Endodermal cell (in vitro differentiated cells): Measurements from ENCODE around the gene ZBTB40. TPM values are rescaled to one million over a fixed set of nuclear protein-coding genes. Genes with fewer than 3 reads are reported as not detected.

Experiments
- DNase-seq: peaks from one replicate; pipeline ENCODE4 v3.0.0-alpha.2; 2017
- H3K27ac ChIP-seq: 2 replicates; pipeline ENCODE4 v1.5.1; 2013; ENCODE audit warnings: mild to moderate bottlenecking, low read depth, low read length, moderate library complexity
- H3K27me3 ChIP-seq: 2 replicates; pipeline ENCODE4 v1.6.1; 2013; ENCODE audit warnings: mild to moderate bottlenecking, low read length, moderate library complexity; ENCODE audit not compliant: insufficient read depth, control insufficient read depth, poor library complexity, severe bottlenecking
- H3K36me3 ChIP-seq: 2 replicates; pipeline ENCODE4 v1.7.0; 2013; ENCODE audit warnings: mild to moderate bottlenecking, low read length, moderate library complexity; ENCODE audit not compliant: control insufficient read depth, insufficient read depth
- H3K4me1 ChIP-seq: one replicate; pipeline ENCODE4 v1.7.0; 2013; ENCODE audit warnings: low read length; ENCODE audit not compliant: control insufficient read depth, insufficient read depth
- H3K4me3 ChIP-seq: 2 replicates; pipeline ENCODE4 v1.5.1; 2013; ENCODE audit warnings: mild to moderate bottlenecking, low read length, moderate library complexity
- H3K9ac ChIP-seq: 2 replicates; pipeline ENCODE4 v1.6.1; 2013; ENCODE audit warnings: mild to moderate bottlenecking, low read length, moderate library complexity; ENCODE audit not compliant: poor library complexity, severe bottlenecking; ENCODE audit errors: extremely low read depth
- H3K9me3 ChIP-seq: 2 replicates; pipeline ENCODE4 v1.6.1; 2013; ENCODE audit warnings: mild to moderate bottlenecking, low read length, moderate library complexity; ENCODE audit not compliant: control insufficient read depth
- H3K27ac Mint-ChIP-seq: 2 replicates; pipeline ENCODE4 v1.8.0; 2020; ENCODE audit warnings: mixed read lengths
- H3K27me3 Mint-ChIP-seq: 2 replicates; pipeline ENCODE4 v1.8.0; 2021; ENCODE audit warnings: mild to moderate bottlenecking, mixed read lengths; ENCODE audit not compliant: insufficient read depth
- H3K36me3 Mint-ChIP-seq: 2 replicates; pipeline ENCODE4 v1.8.0; 2020; ENCODE audit warnings: low read depth, mixed read lengths
- H3K4me1 Mint-ChIP-seq: 2 replicates; pipeline ENCODE4 v1.8.0; 2020; ENCODE audit warnings: mixed read lengths
- H3K4me3 Mint-ChIP-seq: 2 replicates; pipeline ENCODE4 v1.8.0; 2020; ENCODE audit warnings: mild to moderate bottlenecking, moderate library complexity, mixed read lengths
- H3K9me3 Mint-ChIP-seq: 2 replicates; pipeline ENCODE4 v1.8.0; 2020; ENCODE audit warnings: mild to moderate bottlenecking, mixed read lengths
- WGBS, 2 experiments: methylation state at CpG; one replicate each; pipeline versions ENCODE4 v1.1.5 to v1.1.7; 2013; ENCODE audit warnings: missing lambda C conversion rate in 2 of 2, mixed read lengths in 1 of 2; ENCODE audit not compliant: insufficient coverage in 1 of 2, insufficient read length in 1 of 2; 5-methylcytosine and 5-hydroxymethylcytosine counted together
- long read RNA-seq, 4 experiments: library from polyadenylated mRNA in 2 of 4; library from RNA in 1 of 4; library from capped mRNA in 1 of 4; stranded (forward) in 3 of 4; unstranded in 1 of 4; transcript quantifications; one replicate each; pipeline ENCODE4 v2.0.0, GENCODE V29; 2020 to 2021; ENCODE audit warnings: inconsistent platforms in 1 of 4
- polyA plus RNA-seq, 2 experiments: library from polyadenylated mRNA; stranded (reverse); fragments of 50-300 nt; gene quantifications; one replicate each; pipeline ENCODE4 v1.2.3, GENCODE V29; 2013
- total RNA-seq, 2 donors: library from RNA; stranded (reverse); fragmentation: NEBNext Ultra II Directional in 1 of 2; extraction: Animal tissue kit (Norgen Biotek cat#: 25700) in 1 of 2; gene quantifications; 2 replicates in 1 of 2; 3 replicates in 1 of 2; pipeline ENCODE4 v1.2.1, GENCODE V29; 2021
- TF ChIP-seq, protein P1 (sequence below): fragments of 200-600 bp; sonication (generic); conservative IDR thresholded peaks from 2 replicates; pipeline ENCODE4 v1.5.0; 2021; ENCODE audit warnings: antibody characterized with exemption, mild to moderate bottlenecking

The ZBTB40 gene
- total RNA-seq, result 10 to 100 TPM; 18.5 to 29.7 TPM
- polyA plus RNA-seq (2013, experiment 1 of 2), result 13.3 TPM
- polyA plus RNA-seq (2013, experiment 2 of 2), result 12.6 TPM
- long read RNA-seq, experiment 1, partial matches to known transcripts, result 1 of 8 reads
- long read RNA-seq, experiment 1, other reads (novel, unspliced or antisense), result 7 of 8 reads
- long read RNA-seq, experiment 2, full-length matches to known transcripts, result 2 of 15 reads
- long read RNA-seq, experiment 2, partial matches to known transcripts, result 3 of 15 reads
- long read RNA-seq, experiment 2, other reads (novel, unspliced or antisense), result 10 of 15 reads
- long read RNA-seq, experiment 3, full-length matches to known transcripts, result 5 of 39 reads
- long read RNA-seq, experiment 3, partial matches to known transcripts, result 9 of 39 reads
- long read RNA-seq, experiment 3, other reads (novel, unspliced or antisense), result 25 of 39 reads
- long read RNA-seq, experiment 4, result 0 reads

DNA sequence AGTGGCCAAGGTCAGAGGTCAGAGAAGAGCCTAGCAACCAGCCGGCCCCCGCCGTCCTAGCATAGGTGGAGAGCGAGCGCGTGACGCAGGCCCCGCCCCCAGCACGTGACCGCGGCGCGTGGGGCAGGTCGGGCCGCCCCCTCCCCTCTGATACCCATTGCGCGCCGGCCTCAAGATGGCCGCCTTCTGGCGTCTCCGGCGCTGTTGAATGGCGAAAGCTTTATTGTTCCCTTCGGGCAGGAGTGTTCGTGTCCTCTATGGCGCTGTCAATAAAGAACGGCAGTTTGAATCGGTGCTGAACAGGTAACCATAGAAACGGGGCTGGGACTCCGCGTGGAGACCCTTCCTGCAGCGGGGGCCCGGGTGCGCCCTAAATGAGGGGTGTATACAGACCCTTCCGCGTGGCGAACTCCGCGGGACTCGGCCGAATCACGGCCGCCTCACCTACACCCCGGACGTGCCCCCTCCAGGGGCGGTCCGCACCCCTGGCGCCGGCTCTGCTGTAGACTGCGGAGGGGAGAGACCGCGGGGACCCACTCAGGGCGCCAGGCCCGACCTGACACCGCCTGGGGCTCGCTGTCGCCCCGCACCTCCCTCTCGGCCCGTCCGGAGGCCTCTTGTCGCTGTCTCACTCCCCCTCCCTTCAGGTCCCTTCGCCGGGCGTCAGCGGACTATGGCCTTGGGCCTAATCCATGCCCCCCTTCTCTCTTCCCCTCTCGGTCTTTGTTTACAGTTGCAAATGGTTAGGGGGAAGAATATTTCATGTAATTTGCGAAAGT lies at the start of gene ZBTB40:
TSS of gene ZBTB40 (plus strand) at position 150 of the 779 bp plus-strand sequence. CDS start 38,098 bp downstream, outside the sequence.
- DNase-seq, result peak; percentile 98
- no peaks in the 10 kb centered on the region for H3K36me3 ChIP-seq
- no peaks in the 10 kb centered on the region for H3K36me3 Mint-ChIP-seq
- TF ChIP-seq, protein P1, sequence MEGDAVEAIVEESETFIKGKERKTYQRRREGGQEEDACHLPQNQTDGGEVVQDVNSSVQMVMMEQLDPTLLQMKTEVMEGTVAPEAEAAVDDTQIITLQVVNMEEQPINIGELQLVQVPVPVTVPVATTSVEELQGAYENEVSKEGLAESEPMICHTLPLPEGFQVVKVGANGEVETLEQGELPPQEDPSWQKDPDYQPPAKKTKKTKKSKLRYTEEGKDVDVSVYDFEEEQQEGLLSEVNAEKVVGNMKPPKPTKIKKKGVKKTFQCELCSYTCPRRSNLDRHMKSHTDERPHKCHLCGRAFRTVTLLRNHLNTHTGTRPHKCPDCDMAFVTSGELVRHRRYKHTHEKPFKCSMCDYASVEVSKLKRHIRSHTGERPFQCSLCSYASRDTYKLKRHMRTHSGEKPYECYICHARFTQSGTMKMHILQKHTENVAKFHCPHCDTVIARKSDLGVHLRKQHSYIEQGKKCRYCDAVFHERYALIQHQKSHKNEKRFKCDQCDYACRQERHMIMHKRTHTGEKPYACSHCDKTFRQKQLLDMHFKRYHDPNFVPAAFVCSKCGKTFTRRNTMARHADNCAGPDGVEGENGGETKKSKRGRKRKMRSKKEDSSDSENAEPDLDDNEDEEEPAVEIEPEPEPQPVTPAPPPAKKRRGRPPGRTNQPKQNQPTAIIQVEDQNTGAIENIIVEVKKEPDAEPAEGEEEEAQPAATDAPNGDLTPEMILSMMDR, result no peak
- WGBS, 2 experiments, result 0 to 1% methylated on average over 7 to 68 of the region's 68 CpGs
- no peaks in the 10 kb centered on the region for H3K9me3 Mint-ChIP-seq
- peaks cover 49% of the 10 kb centered on the region for H3K4me1 Mint-ChIP-seq
- H3K4me1 ChIP-seq, result peaks cover 16% of the 10 kb centered on the region
- H3K9me3 ChIP-seq, result no peaks in the 10 kb centered on the region
- H3K27ac Mint-ChIP-seq, result peak within 1 kb of the TSS; percentile 91
- peak within 1 kb of the TSS; percentile 73 for H3K4me3 Mint-ChIP-seq
- no peaks in the 10 kb centered on the region for H3K27me3 ChIP-seq
- H3K4me3 ChIP-seq, result peak within 1 kb of the TSS; percentile 96
- H3K27ac ChIP-seq, result peak within 1 kb of the TSS; percentile 94
- H3K27me3 Mint-ChIP-seq, result no peaks in the 10 kb centered on the region
- peak within 1 kb of the TSS; percentile 92 for H3K9ac ChIP-seq

- Mint-ChIP-seq H3K27ac (no peak overlapping the region), H3K36me3 (no peaks in the 10 kb centered on the region), H3K4me1 (no peaks in the 10 kb centered on the region), H3K9me3 (no peaks in the 10 kb centered on the region), H3K4me3 (no peak overlapping the region), H3K27me3 (no peaks in the 10 kb centered on the region)
- no peak overlapping the region for H3K9ac ChIP-seq
- no peaks in the 10 kb centered on the region for H3K4me1 ChIP-seq
- WGBS, 2 experiments, result 89 to 91% methylated on average over 9 to 12 of the region's 12 CpGs
- H3K27ac ChIP-seq, result no peak overlapping the region
- TF ChIP-seq, protein P1, result no peak
- H3K27me3 ChIP-seq, result no peaks in the 10 kb centered on the region
- H3K4me3 ChIP-seq, result no peak overlapping the region
- H3K9me3 ChIP-seq, result no peaks in the 10 kb centered on the region
- H3K36me3 ChIP-seq, result no peaks in the 10 kb centered on the region
- no peak for DNase-seq
Observed at GRCh38 chr1:22402356-22403053, 49.1 kb upstream of the ZBTB40 start.

- Mint-ChIP-seq H3K9me3 (no peaks in the 10 kb centered on the region), H3K27ac (no peak overlapping the region), H3K4me3 (no peak overlapping the region), H3K36me3 (no peaks in the 10 kb centered on the region), H3K4me1 (no peaks in the 10 kb centered on the region), H3K27me3 (no peaks in the 10 kb centered on the region)
- Histone ChIP-seq H3K36me3 (no peaks in the 10 kb centered on the region), H3K4me3 (no peak overlapping the region), H3K4me1 (no peaks in the 10 kb centered on the region), H3K27me3 (no peaks in the 10 kb centered on the region), H3K27ac (no peak overlapping the region), H3K9me3 (no peaks in the 10 kb centered on the region), H3K9ac (no peak overlapping the region)
- TF ChIP-seq, protein P1, result no peak
- DNase-seq, result no peak
- 44 to 93% methylated on average over 1 to 5 of the region's 5 CpGs for WGBS, 2 experiments
Observed at GRCh38 chr1:22404486-22404885, 47.2 kb upstream of the ZBTB40 start.
